Central memory CD8-positive, alpha-beta T cell (primary cell): ENCODE results near the gene CLMN.

Experiments
- ATAC-seq: fragments of 150-1000 bp; cut with Tn5 transposase; replicated peaks from 2 replicates; pipeline ENCODE4 v1.10.0; 2022; ENCODE audit warnings: mild to moderate bottlenecking, moderate FRiP score, moderate number of reproducible peaks; ENCODE audit not compliant: poor library complexity, severe bottlenecking; ENCODE audit errors: extremely low read depth
- DNase-seq, 2 donors: peaks; one replicate each; pipeline ENCODE4 v3.0.0; 2021; ENCODE audit warnings: low spot score in 2 of 2
- H3K27ac Mint-ChIP-seq: one replicate; pipeline ENCODE4 v1.8.0; 2022; ENCODE audit warnings: low read depth, mild to moderate bottlenecking, moderate library complexity, mixed read lengths
- H3K27me3 Mint-ChIP-seq: one replicate; pipeline ENCODE4 v1.8.0; 2022; ENCODE audit warnings: mixed read lengths
- H3K36me3 Mint-ChIP-seq: one replicate; pipeline ENCODE4 v1.8.0; 2022; ENCODE audit warnings: mild to moderate bottlenecking, moderate library complexity, mixed read lengths; ENCODE audit not compliant: insufficient read depth
- H3K4me1 Mint-ChIP-seq: one replicate; pipeline ENCODE4 v1.8.0; 2022; ENCODE audit warnings: mixed read lengths
- H3K4me3 Mint-ChIP-seq: one replicate; pipeline ENCODE4 v1.8.0; 2022; ENCODE audit warnings: mild to moderate bottlenecking, moderate library complexity, mixed read lengths
- H3K9me3 Mint-ChIP-seq: one replicate; pipeline ENCODE4 v1.8.0; 2022; ENCODE audit warnings: mixed read lengths

The CLMN gene

GRCh38 chr14:95313707-95314106, 6.0 kb downstream of the CLMN start:
- Mint-ChIP-seq H3K4me3 (no peak overlapping the region), H3K36me3 (peaks cover 3% of the 10 kb centered on the region), H3K27ac (no peak overlapping the region), H3K4me1 (peaks cover 7% of the 10 kb centered on the region), H3K27me3 (peaks cover 79% of the 10 kb centered on the region), H3K9me3 (no peaks in the 10 kb centered on the region)
- DNase-seq = no peak
- ATAC-seq = no peak

GRCh38 chr14:95313190-95313589, 6.5 kb downstream of the CLMN start:
- Mint-ChIP-seq H3K9me3 (no peaks in the 10 kb centered on the region), H3K27ac (no peak overlapping the region), H3K4me1 (peaks cover 1% of the 10 kb centered on the region), H3K4me3 (no peak overlapping the region), H3K27me3 (peaks cover 79% of the 10 kb centered on the region), H3K36me3 (peaks cover 3% of the 10 kb centered on the region)
- DNase-seq = no peak
- no peak for ATAC-seq

- no peak for ATAC-seq
- Mint-ChIP-seq H3K4me3 (no peak overlapping the region), H3K27me3 (peaks cover 79% of the 10 kb centered on the region), H3K27ac (no peak overlapping the region), H3K4me1 (no peaks in the 10 kb centered on the region), H3K36me3 (peaks cover 3% of the 10 kb centered on the region), H3K9me3 (no peaks in the 10 kb centered on the region)
- no peak for DNase-seq
These were observed 7.4 kb downstream of the CLMN start for GRCh38 chr14:95312311-95312710.

GRCh38 chr14:95311752-95312151, 8.0 kb downstream of the CLMN start:
- Mint-ChIP-seq H3K36me3 (peaks cover 1% of the 10 kb centered on the region), H3K4me3 (no peak overlapping the region), H3K27ac (no peak overlapping the region)

GRCh38 chr14:95310635-95311380, 8.9 kb downstream of the CLMN start:
- peaks cover 1% of the 10 kb centered on the region for H3K36me3 Mint-ChIP-seq
- H3K27ac Mint-ChIP-seq = no peak overlapping the region
- ATAC-seq (no peak), DNase-seq (no peak)
- no peaks in the 10 kb centered on the region for H3K4me1 Mint-ChIP-seq
- H3K27me3 Mint-ChIP-seq = peaks cover 79% of the 10 kb centered on the region
- H3K4me3 Mint-ChIP-seq = no peak overlapping the region
- H3K9me3 Mint-ChIP-seq = no peaks in the 10 kb centered on the region

More at GRCh38 chr14:95311752-95312151, 8.0 kb downstream of the CLMN start:
- Mint-ChIP-seq H3K27me3 (peaks cover 79% of the 10 kb centered on the region), H3K9me3 (no peaks in the 10 kb centered on the region), H3K4me1 (no peaks in the 10 kb centered on the region)
- DNase-seq = no peak
- ATAC-seq = no peak

GRCh38 chr14:95309261-95310051, 10.3 kb downstream of the CLMN start:
- Mint-ChIP-seq H3K4me1 (no peaks in the 10 kb centered on the region), H3K36me3 (no peaks in the 10 kb centered on the region), H3K27ac (no peak overlapping the region), H3K4me3 (no peak overlapping the region), H3K27me3 (peaks cover 73% of the 10 kb centered on the region), H3K9me3 (no peaks in the 10 kb centered on the region)
- no peak for DNase-seq
- ATAC-seq = no peak

- Mint-ChIP-seq H3K36me3 (no peaks in the 10 kb centered on the region), H3K4me1 (no peaks in the 10 kb centered on the region), H3K9me3 (no peaks in the 10 kb centered on the region), H3K27ac (no peak overlapping the region), H3K4me3 (no peak overlapping the region), H3K27me3 (peaks cover 62% of the 10 kb centered on the region)
- no peak for DNase-seq
- no peak for ATAC-seq
These were observed 11.6 kb downstream of the CLMN start for GRCh38 chr14:95308073-95308472.

GRCh38 chr14:95307402-95308041, 12.2 kb downstream of the CLMN start:
- Mint-ChIP-seq H3K4me1 (no peaks in the 10 kb centered on the region), H3K36me3 (no peaks in the 10 kb centered on the region), H3K27me3 (peaks cover 59% of the 10 kb centered on the region), H3K9me3 (no peaks in the 10 kb centered on the region), H3K4me3 (no peak overlapping the region), H3K27ac (no peak overlapping the region)
- DNase-seq = no peak
- ATAC-seq = no peak

GRCh38 chr14:95305940-95306339, 13.8 kb downstream of the CLMN start:
- Mint-ChIP-seq H3K36me3 (no peaks in the 10 kb centered on the region), H3K4me3 (no peak overlapping the region), H3K4me1 (no peaks in the 10 kb centered on the region), H3K27ac (no peak overlapping the region), H3K27me3 (peaks cover 55% of the 10 kb centered on the region), H3K9me3 (no peaks in the 10 kb centered on the region)
- DNase-seq (no peak), ATAC-seq (no peak)

GRCh38 chr14:95305145-95305544, 14.6 kb downstream of the CLMN start:
- no peaks in the 10 kb centered on the region for H3K4me1 Mint-ChIP-seq

GRCh38 chr14:95304342-95304741, 15.4 kb downstream of the CLMN start:
- Mint-ChIP-seq H3K27me3 (peaks cover 61% of the 10 kb centered on the region), H3K27ac (no peak overlapping the region), H3K4me3 (no peak overlapping the region), H3K9me3 (no peaks in the 10 kb centered on the region), H3K36me3 (no peaks in the 10 kb centered on the region), H3K4me1 (no peaks in the 10 kb centered on the region)
- no peak for ATAC-seq
- no peak for DNase-seq

More at GRCh38 chr14:95305145-95305544, 14.6 kb downstream of the CLMN start:
- H3K36me3 Mint-ChIP-seq = no peaks in the 10 kb centered on the region
- no peak overlapping the region for H3K4me3 Mint-ChIP-seq
- H3K9me3 Mint-ChIP-seq = no peaks in the 10 kb centered on the region
- no peak for DNase-seq
- ATAC-seq = no peak
- peaks cover 55% of the 10 kb centered on the region for H3K27me3 Mint-ChIP-seq
- H3K27ac Mint-ChIP-seq = no peak overlapping the region

- no peaks in the 10 kb centered on the region for H3K4me1 Mint-ChIP-seq
- no peak for DNase-seq
- ATAC-seq = no peak
- no peak overlapping the region for H3K27ac Mint-ChIP-seq
- no peak overlapping the region for H3K4me3 Mint-ChIP-seq
- no peaks in the 10 kb centered on the region for H3K9me3 Mint-ChIP-seq
- H3K36me3 Mint-ChIP-seq = no peaks in the 10 kb centered on the region
- H3K27me3 Mint-ChIP-seq = peaks cover 58% of the 10 kb centered on the region
These were observed 16.2 kb downstream of the CLMN start for GRCh38 chr14:95303552-95303951.
